Astrocyte (in vitro differentiated cells and primary cell): ENCODE data around the gene TIMM22.

ENCODE experiments used
- CTCF ChIP-seq: IDR thresholded peaks from 2 replicates; pipeline ENCODE4 v1.5.1; 2011; ENCODE audit warnings: low read depth, mild to moderate bottlenecking, inconsistent platforms, low read length, moderate library complexity; ENCODE audit not compliant: insufficient read depth
- EZH2 ChIP-seq: IDR thresholded peaks from 2 replicates; pipeline ENCODE4 v1.6.1; 2012; ENCODE audit warnings: mild to moderate bottlenecking, low read length, inconsistent platforms; ENCODE audit not compliant: insufficient read depth

- TF ChIP-seq CTCF (no peak), EZH2 (no peak)
Observed at GRCh38 chr17:962670-963069, 34.3 kb upstream of the TIMM22 start.
